Mucosa of descending colon (tissue), 3 donors: ENCODE measurements around the gene KHDC4. TPM values are rescaled to one million over a fixed set of nuclear protein-coding genes. Genes with fewer than 3 reads are reported as not detected.

ENCODE experiments used
- ATAC-seq: fragments of 200-7000 bp; cut with Tn5 transposase; one replicate; pipeline ENCODE4 v1.9.1; 2020; ENCODE audit warnings: mild to moderate bottlenecking, moderate library complexity
- DNase-seq, 3 donors: peaks; one replicate each; pipeline ENCODE4 v3.0.0-alpha.2; 2020
- H3K36me3 ChIP-seq: fragments of 200-600 bp; one replicate; pipeline ENCODE4 v1.8.0; 2021; ENCODE audit warnings: low read depth, mild to moderate bottlenecking
- H3K4me1 ChIP-seq: fragments of 200-600 bp; one replicate; pipeline ENCODE4 v1.8.0; 2021; ENCODE audit warnings: low read depth, mild to moderate bottlenecking
- H3K4me3 ChIP-seq: fragments of 200-600 bp; one replicate; pipeline ENCODE4 v1.8.0; 2021; ENCODE audit warnings: mild to moderate bottlenecking
- H3K9me3 ChIP-seq: fragments of 200-600 bp; one replicate; pipeline ENCODE4 v1.8.0; 2021; ENCODE audit warnings: mild to moderate bottlenecking
- CTCF ChIP-seq: fragments of 200-600 bp; IDR thresholded peaks from one replicate; pipeline ENCODE4 v1.8.0; 2022; ENCODE audit warnings: antibody characterized with exemption, mild to moderate bottlenecking
- intact Hi-C, 2 donors: fragments of 100-400 bp; cut with DNase I in 1 of 2; cut with micrococcal nuclease in 1 of 2; formaldehyde crosslinking; loops; one replicate each; pipeline versions ENCODE4 v1.11.0 to v1.11.1; 2022; cut with DNase I, micrococcal nuclease
- total RNA-seq, 3 donors: library from RNA; stranded (reverse); fragmentation: NEBNext Ultra II Directional in 2 of 3; extraction: Animal tissue kit (Norgen Biotek cat#: 25700) in 2 of 3; gene quantifications; one replicate each; pipeline versions ENCODE4 v1.2.1 to v1.2.4, GENCODE V29; 2021 to 2023
- donor health status: DM: no; HTN: no; CAD: no; lungs with moderate emphysema.
- donor health status: DM: no; HTN: no; CAD: no.
- donor health status: DM: no; HTN: yes; CAD: no.

The KHDC4 gene
- total RNA-seq, 3 donors from 2014 or later = 52.9 to 59.5 (median 58.6) TPM

DNA sequence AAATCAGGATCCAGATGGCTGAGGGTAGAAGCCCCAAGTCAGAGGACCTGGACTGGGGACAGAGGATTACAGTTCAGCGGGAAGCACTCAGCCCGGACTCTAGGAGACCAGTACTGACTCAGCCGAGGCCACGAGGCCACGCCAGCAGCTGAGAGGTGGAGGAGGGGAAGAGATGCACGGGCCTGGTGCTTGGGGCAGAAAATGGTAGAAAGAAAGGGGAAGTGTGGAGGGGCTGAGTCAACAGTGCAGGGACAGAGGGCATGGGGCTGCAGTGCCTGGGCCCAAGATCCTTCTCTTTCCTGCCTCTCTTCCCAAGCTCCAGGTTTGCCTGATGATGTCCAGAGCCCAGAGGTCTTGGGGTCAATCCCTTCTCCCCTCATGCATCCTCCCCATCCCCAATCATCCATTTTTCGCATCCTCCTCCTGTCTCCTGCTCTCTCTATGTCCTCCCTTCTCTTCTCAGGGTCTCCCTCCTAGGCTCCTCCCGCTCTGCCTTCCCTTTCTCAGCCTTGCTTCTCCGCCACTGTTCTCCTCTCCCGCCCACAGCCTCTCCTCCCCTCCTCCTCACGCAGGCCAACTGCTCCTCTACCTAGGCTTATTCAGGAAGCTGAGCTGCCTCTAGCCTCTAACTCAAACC is 36.4 kb upstream of the KHDC4 start:
- peak; percentile 73 for ATAC-seq
- intact Hi-C loops = no loop called here
- peaks cover 3% of the 10 kb centered on the region for H3K36me3 ChIP-seq

DNA sequence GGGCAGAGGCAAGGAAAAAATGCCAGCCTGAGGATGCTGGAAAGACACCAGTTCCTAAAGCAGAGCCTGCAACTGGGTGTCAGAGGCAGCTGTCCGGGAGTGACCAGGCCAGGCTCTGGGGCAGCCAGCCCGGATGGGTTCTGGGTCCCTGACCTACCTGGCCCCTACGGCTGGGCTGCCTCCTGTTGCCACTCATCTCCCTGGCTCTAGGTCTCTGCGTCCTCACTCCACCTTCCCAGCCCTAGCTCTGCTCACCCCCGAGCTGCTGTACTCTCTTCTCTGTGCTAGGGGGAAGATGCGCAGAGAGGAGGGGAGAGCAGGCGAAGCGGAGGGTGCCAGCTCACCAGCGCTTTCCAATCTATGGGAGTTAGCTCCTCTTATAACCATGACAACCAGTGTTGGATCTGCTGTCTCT is 35.2 kb upstream of the KHDC4 start:
- Histone ChIP-seq H3K36me3 (peaks cover 7% of the 10 kb centered on the region), H3K9me3 (no peaks in the 10 kb centered on the region), H3K4me1 (peaks cover 23% of the 10 kb centered on the region), H3K4me3 (no peak overlapping the region)
- no peak for TF ChIP-seq CTCF
- ATAC-seq (no peak), DNase-seq (no peak)
- intact Hi-C loops = no loop called here

More for the DNA sequence above, 36.4 kb upstream of the KHDC4 start:
- no peak for TF ChIP-seq CTCF
- DNase-seq = peak; percentile 59 to 86 (median 63)
- no peak overlapping the region for H3K4me3 ChIP-seq
- peaks cover 27% of the 10 kb centered on the region for H3K4me1 ChIP-seq
- no peaks in the 10 kb centered on the region for H3K9me3 ChIP-seq

GRCh38 chr1:155968670-155969069 is 34.5 kb upstream of the KHDC4 start:
- TF ChIP-seq CTCF = no peak
- H3K4me3 ChIP-seq = no peak overlapping the region
- peaks cover 23% of the 10 kb centered on the region for H3K4me1 ChIP-seq
- H3K36me3 ChIP-seq = peaks cover 10% of the 10 kb centered on the region
- no peaks in the 10 kb centered on the region for H3K9me3 ChIP-seq
- DNase-seq (no peak), ATAC-seq (peak; percentile 3)
- intact Hi-C loops = no loop called here

- ATAC-seq (no peak), DNase-seq (no peak)
- Histone ChIP-seq H3K9me3 (no peaks in the 10 kb centered on the region), H3K36me3 (peaks cover 10% of the 10 kb centered on the region), H3K4me3 (no peak overlapping the region), H3K4me1 (peaks cover 21% of the 10 kb centered on the region)
- no peak for TF ChIP-seq CTCF
- intact Hi-C loops = no loop called here
These were observed 33.8 kb upstream of the KHDC4 start for GRCh38 chr1:155968051-155968400.

- DNase-seq = no peak
- H3K9me3 ChIP-seq = no peaks in the 10 kb centered on the region
- no peak for TF ChIP-seq CTCF
- peak; percentile 22 for ATAC-seq
- H3K4me3 ChIP-seq = no peak overlapping the region
- peaks cover 23% of the 10 kb centered on the region for H3K4me1 ChIP-seq
- intact Hi-C loops = no loop called here
- H3K36me3 ChIP-seq = peaks cover 10% of the 10 kb centered on the region
These were observed 33.3 kb upstream of the KHDC4 start for GRCh38 chr1:155967341-155968050.
